ENCODE data around the gene DDX54. TPM values are rescaled to one million over a fixed set of nuclear protein-coding genes. Genes with fewer than 3 reads are reported as not detected.
"Not testable (repeated sequence)": the region's sequence is repeated elsewhere in the genome, so short reads cannot be mapped to it uniquely, and the experiment has no call there.

The DDX54 gene
- total and polyA plus RNA-seq, 2 experiments from 2014 or later, result 28.1 to 44.5 TPM

DNA sequence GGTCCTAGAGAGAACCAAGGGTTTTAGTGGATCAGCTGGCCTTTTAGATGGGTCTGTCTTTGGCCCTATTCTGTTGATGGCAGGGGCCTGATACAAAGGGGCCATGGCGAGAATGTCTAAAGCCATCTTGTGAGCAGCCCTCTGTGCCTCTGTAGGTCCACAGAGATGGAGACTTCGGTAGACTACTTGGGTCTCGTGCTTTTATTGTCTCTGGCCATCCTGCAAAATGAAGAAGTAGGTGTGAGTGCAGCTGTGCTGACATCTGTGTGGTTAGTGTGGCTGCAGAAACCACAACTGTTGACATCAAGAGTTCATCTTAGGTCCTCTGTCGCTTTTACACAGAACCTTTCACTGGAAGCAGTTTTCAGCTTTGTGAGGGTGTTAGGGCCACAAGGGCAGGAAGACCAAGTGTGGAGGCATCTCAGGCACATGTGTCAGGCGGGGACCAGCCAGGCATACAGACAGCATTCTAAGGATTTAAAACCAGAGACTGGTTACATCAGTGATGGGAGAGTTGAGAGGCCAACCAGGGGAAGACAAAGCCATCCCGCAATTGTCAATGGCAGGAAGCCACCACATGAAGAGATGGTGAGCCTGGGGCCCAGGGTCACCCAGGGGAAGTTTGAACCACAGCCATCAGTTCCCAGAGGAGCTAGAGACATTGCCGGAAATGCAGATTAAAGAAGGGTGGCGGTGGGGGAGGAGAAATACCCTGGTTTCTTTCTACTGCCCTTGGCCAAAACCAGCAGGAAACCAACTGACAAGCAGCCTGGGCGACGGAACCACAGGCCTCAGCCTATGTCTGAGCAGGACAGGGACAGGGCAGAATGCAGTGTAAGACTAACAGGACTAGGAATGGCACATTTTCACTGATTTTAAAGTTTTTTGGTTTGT lies 23.0 kb upstream of the DDX54 start:
- Histone ChIP-seq H3F3A (ENCODE audit: insufficient read depth) (peaks cover 4% of the 10 kb centered on the region; the same call in 1 of the 2 replicates), H3K4me1 (ENCODE audit: insufficient read depth) (peaks cover 6% of the 10 kb centered on the region; the same call in 1 of the 2 replicates), H3K4me2 (ENCODE audit: unreplicated experiment) (no peak overlapping the region), H3K27me3 (replicated peaks; ENCODE audit: insufficient read depth) (no peaks in the 10 kb centered on the region), H3K36me3 (ENCODE audit: low read depth) (no peaks in the 10 kb centered on the region), H3K9me3 (ENCODE audit: low read depth) (no peaks in the 10 kb centered on the region), H3K4me3 (no peak overlapping the region), H4K20me1 (ENCODE audit: insufficient read depth) (no peaks in the 10 kb centered on the region), H3K9me2 (ENCODE audit: insufficient read depth) (no peaks in the 10 kb centered on the region), H3K27ac (no peak overlapping the region), H3K9ac (no peak overlapping the region), H3K79me2 (ENCODE audit: insufficient read depth) (no peaks in the 10 kb centered on the region), H2AFZ (no peak overlapping the region)
- WGBS, 2 experiments (ENCODE audit: low coverage in 1 of 2, low lambda C conversion rate in 2 of 2, missing lambda C conversion rate in 2 of 2), result 79 to 84% methylated on average over 10 of the region's 10 CpGs
- DNase-seq, result peak; percentile 30
- TF ChIP-seq EZH2phosphoT487 (IDR thresholded peaks at IDR 0.05; ENCODE audit: insufficient read depth, low read depth) (0 out of 2 replicates have a peak, but pooled peaks have one; percentile 33), EZH2 (IDR thresholded peaks at IDR 0.05; ENCODE audit: insufficient read depth, poor library complexity, severe bottlenecking) (no peak)
- in situ Hi-C loops (cut with MboI), result no loop called here

DNA sequence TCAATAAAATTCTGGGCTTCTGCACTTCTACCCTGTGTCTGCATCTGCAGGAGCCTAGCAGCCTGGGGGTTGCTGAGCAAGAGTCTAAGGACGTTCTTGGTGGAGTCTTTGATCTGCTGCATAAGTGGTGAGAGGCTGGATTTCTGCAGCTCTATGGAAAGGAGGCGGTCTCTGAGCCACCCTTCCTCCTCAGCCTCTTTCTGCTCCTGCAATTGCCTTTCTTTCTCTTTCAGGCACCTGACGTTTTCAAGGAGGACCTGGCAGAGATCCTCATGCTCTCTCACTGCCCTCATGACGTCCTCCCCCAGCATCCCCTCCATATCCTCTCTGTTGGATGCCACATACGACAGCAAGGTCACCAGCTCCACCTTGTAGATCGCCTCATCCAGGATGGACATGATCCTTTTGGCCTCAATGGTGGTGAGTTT lies 22.3 kb upstream of the DDX54 start:
- no peaks in the 10 kb centered on the region for H3K9me3 ChIP-seq (ENCODE audit: low read depth)
- no peak overlapping the region for H3K4me2 ChIP-seq (ENCODE audit: unreplicated experiment)
- H3K27me3 ChIP-seq (replicated peaks; ENCODE audit: insufficient read depth), result no peaks in the 10 kb centered on the region
- 75 to 84% methylated on average over 6 of the region's 6 CpGs for WGBS, 2 experiments (ENCODE audit: low coverage in 1 of 2, low lambda C conversion rate in 2 of 2, missing lambda C conversion rate in 2 of 2)
- no peak for DNase-seq
- no peak overlapping the region for H3K27ac ChIP-seq
- TF ChIP-seq EZH2phosphoT487 (IDR thresholded peaks at IDR 0.05; ENCODE audit: insufficient read depth, low read depth) (no peak), EZH2 (IDR thresholded peaks at IDR 0.05; ENCODE audit: insufficient read depth, poor library complexity, severe bottlenecking) (no peak)
- H3K36me3 ChIP-seq (ENCODE audit: low read depth), result no peaks in the 10 kb centered on the region
- no peaks in the 10 kb centered on the region for H4K20me1 ChIP-seq (ENCODE audit: insufficient read depth)
- no peak overlapping the region for H2AFZ ChIP-seq
- in situ Hi-C loops (cut with MboI), result no loop called here
- H3K4me1 ChIP-seq (ENCODE audit: insufficient read depth), result peaks cover 6% of the 10 kb centered on the region; the same call in 1 of the 2 replicates
- H3K4me3 ChIP-seq, result no peak overlapping the region
- H3K9ac ChIP-seq, result no peak overlapping the region
- no peaks in the 10 kb centered on the region for H3K79me2 ChIP-seq (ENCODE audit: insufficient read depth)
- no peaks in the 10 kb centered on the region for H3K9me2 ChIP-seq (ENCODE audit: insufficient read depth)
- no peaks in the 10 kb centered on the region for H3F3A ChIP-seq (ENCODE audit: insufficient read depth)

DNA sequence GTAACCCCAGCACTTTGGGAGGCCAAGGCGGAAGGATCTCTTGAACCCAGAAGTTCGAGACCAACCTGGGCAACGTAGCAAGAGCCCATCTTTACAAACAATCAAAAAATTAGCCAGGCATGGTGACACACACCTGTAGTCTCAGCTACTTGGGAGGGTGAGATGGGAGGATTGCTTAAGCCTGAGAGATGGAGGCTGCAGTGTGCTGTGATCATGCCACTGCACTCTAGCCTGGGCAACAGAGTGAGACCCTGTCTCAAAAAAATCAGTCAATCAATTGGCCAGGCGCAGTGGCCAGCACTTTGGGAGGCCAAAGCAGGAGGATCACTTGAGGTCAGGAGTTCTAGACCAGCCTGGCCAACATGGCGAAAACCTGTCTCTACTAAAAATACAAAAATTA lies 21.5 kb upstream of the DDX54 start:
- H3K27ac ChIP-seq; in situ Hi-C loops (cut with MboI); H3F3A ChIP-seq (ENCODE audit: insufficient read depth); H3K9me2 ChIP-seq (ENCODE audit: insufficient read depth); H3K27me3 ChIP-seq (replicated peaks; ENCODE audit: insufficient read depth); H3K4me1 ChIP-seq (ENCODE audit: insufficient read depth); H3K9me3 ChIP-seq (ENCODE audit: low read depth); DNase-seq; H3K4me2 ChIP-seq (ENCODE audit: unreplicated experiment); H3K9ac ChIP-seq; H3K4me3 ChIP-seq; H3K79me2 ChIP-seq (ENCODE audit: insufficient read depth); H3K36me3 ChIP-seq (ENCODE audit: low read depth); H2AFZ ChIP-seq; H4K20me1 ChIP-seq (ENCODE audit: insufficient read depth): not testable (repeated sequence)
- WGBS, 2 experiments (ENCODE audit: low coverage in 1 of 2, low lambda C conversion rate in 2 of 2, missing lambda C conversion rate in 2 of 2), result 93 to 94% methylated on average over 5 of the region's 5 CpGs

DNA sequence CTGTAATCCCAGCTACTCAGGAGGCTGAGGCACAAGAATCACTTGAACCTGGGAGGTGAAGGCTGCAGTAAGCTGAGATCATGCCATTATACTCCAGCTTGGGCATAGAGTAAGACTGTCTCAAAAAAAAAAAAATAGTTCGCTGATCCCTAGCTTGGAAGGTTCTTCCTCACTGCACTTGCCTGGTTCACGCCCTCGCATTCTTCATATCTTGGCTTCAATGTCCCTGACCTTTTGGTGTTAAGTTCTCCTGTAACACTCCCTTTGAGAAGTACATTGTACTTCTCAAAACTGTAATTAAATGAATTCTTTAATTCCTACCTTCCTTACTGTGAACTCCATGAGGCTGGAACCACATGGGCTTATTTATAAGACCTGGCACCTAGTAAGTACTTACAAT lies 19.5 kb upstream of the DDX54 start:
- H3K79me2 ChIP-seq (ENCODE audit: insufficient read depth), result no peaks in the 10 kb centered on the region
- in situ Hi-C loops (cut with MboI), result no loop called here
- WGBS, 2 experiments (ENCODE audit: low coverage in 1 of 2, low lambda C conversion rate in 2 of 2, missing lambda C conversion rate in 2 of 2), result 55 to 62% methylated on average over 3 of the region's 3 CpGs
- H3K9me3 ChIP-seq (ENCODE audit: low read depth), result no peaks in the 10 kb centered on the region
- H3K4me1 ChIP-seq (ENCODE audit: insufficient read depth), result peaks cover 6% of the 10 kb centered on the region; the same call in 1 of the 2 replicates
- H3K9ac ChIP-seq, result no peak overlapping the region
- no peak overlapping the region for H3K27ac ChIP-seq
- no peaks in the 10 kb centered on the region for H4K20me1 ChIP-seq (ENCODE audit: insufficient read depth)
- H3F3A ChIP-seq (ENCODE audit: insufficient read depth), result no peaks in the 10 kb centered on the region
- H2AFZ ChIP-seq, result no peak overlapping the region
- TF ChIP-seq EZH2phosphoT487 (IDR thresholded peaks at IDR 0.05; ENCODE audit: insufficient read depth, low read depth) (no peak), EZH2 (IDR thresholded peaks at IDR 0.05; ENCODE audit: insufficient read depth, poor library complexity, severe bottlenecking) (no peak)
- H3K27me3 ChIP-seq (replicated peaks; ENCODE audit: insufficient read depth), result no peaks in the 10 kb centered on the region
- no peaks in the 10 kb centered on the region for H3K36me3 ChIP-seq (ENCODE audit: low read depth)
- no peak overlapping the region for H3K4me2 ChIP-seq (ENCODE audit: unreplicated experiment)
- H3K9me2 ChIP-seq (ENCODE audit: insufficient read depth), result no peaks in the 10 kb centered on the region
- DNase-seq, result no peak
- no peak overlapping the region for H3K4me3 ChIP-seq
